ENCODE data around the gene IGF2BP3.

Gene IGF2BP3

DNA sequence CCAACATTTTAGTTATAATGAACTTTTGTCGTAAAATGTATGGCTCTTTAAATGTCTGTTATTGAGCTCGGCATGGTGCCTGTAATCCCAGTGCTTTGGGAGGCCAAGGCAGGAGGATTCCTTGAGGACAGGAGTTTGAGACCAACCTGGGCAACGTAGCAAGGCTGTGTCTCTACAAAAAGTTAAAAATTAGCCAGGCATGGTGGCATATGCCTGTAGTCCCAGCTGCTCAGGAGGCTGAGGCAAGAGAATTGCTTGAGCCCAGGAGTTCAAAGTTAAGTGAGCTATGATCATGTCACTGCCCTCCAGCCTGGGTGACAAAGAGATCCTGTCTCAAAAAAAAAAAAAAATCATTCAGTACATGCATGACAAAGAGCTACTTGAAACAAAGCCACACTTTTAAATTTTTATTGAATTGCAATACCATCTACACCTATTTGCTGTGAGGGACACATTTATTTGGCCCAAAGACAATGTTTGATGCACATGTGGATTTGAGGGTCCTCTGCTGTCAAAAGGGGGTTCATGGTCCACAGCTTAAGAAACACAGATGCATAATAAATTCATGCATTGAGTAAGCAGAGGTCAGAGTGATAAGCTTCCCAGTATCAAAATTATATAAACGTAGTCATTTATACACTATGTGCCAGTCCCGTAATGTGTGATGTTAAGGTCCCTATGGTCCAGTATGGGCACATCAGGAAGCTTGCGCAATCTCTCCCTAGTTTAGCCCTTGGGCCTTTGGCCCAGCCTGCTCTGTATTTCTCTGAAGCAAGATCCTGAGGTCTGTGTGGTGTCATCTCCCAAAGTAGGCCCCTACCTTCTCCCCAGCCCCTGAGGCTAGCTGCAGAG, 175.5 kb downstream of the IGF2BP3 start:
- no peak for DNase-seq (ENCODE audit: low read depth, low spot score)
- Histone ChIP-seq H3K4me1 (ENCODE audit: insufficient read depth, insufficient read length) (peaks cover 3% of the 10 kb centered on the region), H3K4me3 (ENCODE audit: insufficient read length, low read depth) (no peak overlapping the region), H3K9ac (ENCODE audit: insufficient read length, low read depth) (no peak overlapping the region), H3K36me3 (ENCODE audit: insufficient read depth, insufficient read length, low read length) (no peaks in the 10 kb centered on the region), H3K9me3 (ENCODE audit: insufficient read depth, low read length) (no peaks in the 10 kb centered on the region), H3K27me3 (ENCODE audit: insufficient read depth, insufficient read length) (no peaks in the 10 kb centered on the region)
- no peak for TF ChIP-seq SUZ12 (IDR thresholded peaks at IDR 0.05; ENCODE audit: extremely low read depth, insufficient read depth, insufficient read length)
- TF ChIP-seq YY1 (IDR thresholded peaks at IDR 0.05; ENCODE audit: insufficient read depth, insufficient read length) = no peak
- TF ChIP-seq ZNF274 (IDR thresholded peaks at IDR 0.05; ENCODE audit: low read depth, low read length) = no peak

DNA sequence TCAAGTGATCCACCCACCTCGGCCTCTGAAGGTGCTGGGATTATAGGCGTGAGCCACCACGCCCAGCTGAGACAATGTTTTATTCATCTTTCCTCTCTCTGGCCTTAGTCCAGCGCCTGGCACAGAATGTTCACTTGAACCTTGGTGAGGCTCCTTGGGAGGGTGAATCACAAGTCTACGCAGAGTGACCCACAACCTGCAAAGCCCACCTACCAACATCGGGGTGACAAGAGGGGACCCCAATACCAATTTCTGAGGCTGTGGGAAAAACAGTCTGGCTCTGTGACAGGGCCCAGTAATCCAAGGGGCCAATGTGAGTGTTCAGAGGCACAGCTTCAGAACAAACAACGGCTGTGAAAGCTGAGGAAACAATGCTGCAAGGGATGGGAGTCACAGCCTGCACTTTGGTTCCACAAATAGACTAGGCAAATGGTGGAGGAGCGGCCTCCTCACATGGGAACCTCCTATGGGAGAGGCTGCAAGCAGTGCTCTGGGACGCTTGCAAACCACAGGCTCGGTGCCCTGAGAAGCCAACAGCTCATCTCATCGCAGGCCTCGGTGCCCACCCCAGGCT, 176.7 kb downstream of the IGF2BP3 start:
- DNase-seq (ENCODE audit: low read depth, low spot score) = no peak
- H3K4me1 ChIP-seq (ENCODE audit: insufficient read depth, insufficient read length) = peaks cover 3% of the 10 kb centered on the region
- no peaks in the 10 kb centered on the region for H3K27me3 ChIP-seq (ENCODE audit: insufficient read depth, insufficient read length)
- H3K4me3 ChIP-seq (ENCODE audit: insufficient read length, low read depth) = no peak overlapping the region
- H3K36me3 ChIP-seq (ENCODE audit: insufficient read depth, insufficient read length, low read length) = no peaks in the 10 kb centered on the region
- H3K9ac ChIP-seq (ENCODE audit: insufficient read length, low read depth) = no peak overlapping the region
- no peaks in the 10 kb centered on the region for H3K9me3 ChIP-seq (ENCODE audit: insufficient read depth, low read length)
- TF ChIP-seq SUZ12 (IDR thresholded peaks at IDR 0.05; ENCODE audit: extremely low read depth, insufficient read depth, insufficient read length) (no peak), YY1 (IDR thresholded peaks at IDR 0.05; ENCODE audit: insufficient read depth, insufficient read length) (no peak), ZNF274 (IDR thresholded peaks at IDR 0.05; ENCODE audit: low read depth, low read length) (no peak)

DNA sequence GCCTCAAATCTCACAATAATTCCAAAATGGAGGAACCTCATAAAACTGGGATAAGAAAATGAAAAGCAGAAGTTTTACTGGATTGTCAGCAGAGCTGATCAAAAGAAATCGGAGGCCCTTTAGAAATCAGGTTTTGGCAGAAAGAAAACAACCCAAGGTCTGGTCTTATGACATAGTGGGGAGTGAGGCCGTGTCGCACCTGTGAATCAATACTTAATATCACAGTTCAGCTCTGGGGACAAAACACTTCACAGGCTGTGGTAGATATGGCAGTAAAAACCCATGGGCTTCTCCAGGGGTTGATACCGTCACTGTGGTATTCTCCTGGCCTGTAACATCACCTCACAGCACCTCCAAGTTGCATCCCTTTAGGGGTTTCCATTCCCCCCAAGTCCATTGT, 177.7 kb downstream of the IGF2BP3 start:
- TF ChIP-seq ZNF274 (IDR thresholded peaks at IDR 0.05; ENCODE audit: low read depth, low read length) (no peak), YY1 (IDR thresholded peaks at IDR 0.05; ENCODE audit: insufficient read depth, insufficient read length) (no peak), SUZ12 (IDR thresholded peaks at IDR 0.05; ENCODE audit: extremely low read depth, insufficient read depth, insufficient read length) (no peak)
- H3K27me3 ChIP-seq (ENCODE audit: insufficient read depth, insufficient read length) = no peaks in the 10 kb centered on the region
- H3K9ac ChIP-seq (ENCODE audit: insufficient read length, low read depth) = no peak overlapping the region
- no peaks in the 10 kb centered on the region for H3K9me3 ChIP-seq (ENCODE audit: insufficient read depth, low read length)
- H3K36me3 ChIP-seq (ENCODE audit: insufficient read depth, insufficient read length, low read length) = no peaks in the 10 kb centered on the region
- H3K4me1 ChIP-seq (ENCODE audit: insufficient read depth, insufficient read length) = peaks cover 3% of the 10 kb centered on the region
- DNase-seq (ENCODE audit: low read depth, low spot score) = no peak
- no peak overlapping the region for H3K4me3 ChIP-seq (ENCODE audit: insufficient read length, low read depth)

DNA sequence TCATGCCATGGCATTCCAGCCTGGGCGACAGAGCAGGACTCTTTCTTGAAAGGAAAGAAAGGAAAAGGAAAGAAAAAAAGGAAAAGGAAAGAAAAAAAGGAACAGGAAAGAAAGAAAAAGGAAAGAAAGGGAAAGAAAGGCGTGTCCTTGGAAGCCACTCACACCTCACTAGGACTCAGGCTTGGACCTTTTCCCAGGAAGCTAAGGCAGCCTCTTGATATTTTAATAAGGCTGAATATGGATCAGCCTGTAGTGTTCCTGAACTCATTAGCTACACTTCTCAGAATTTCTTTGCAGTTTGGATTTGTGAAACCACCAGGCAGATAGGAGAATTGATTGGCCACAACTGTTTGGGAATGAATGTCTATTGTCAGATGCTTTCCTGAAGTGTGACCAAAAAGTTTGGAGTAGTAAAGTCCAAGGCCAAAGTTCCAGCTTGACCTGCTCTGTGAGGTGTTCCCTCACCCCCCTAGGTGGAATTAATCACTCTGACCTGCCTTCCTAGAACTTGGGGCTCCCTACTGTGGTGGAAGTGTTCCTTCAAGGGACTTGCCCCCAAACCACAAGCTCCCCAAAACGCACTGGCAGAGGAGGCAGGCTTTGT, 178.2 kb downstream of the IGF2BP3 start:
- H3K4me3 ChIP-seq (ENCODE audit: insufficient read length, low read depth) = no peak overlapping the region
- TF ChIP-seq ZNF274 (IDR thresholded peaks at IDR 0.05; ENCODE audit: low read depth, low read length) = no peak
- TF ChIP-seq SUZ12 (IDR thresholded peaks at IDR 0.05; ENCODE audit: extremely low read depth, insufficient read depth, insufficient read length) = no peak
- TF ChIP-seq YY1 (IDR thresholded peaks at IDR 0.05; ENCODE audit: insufficient read depth, insufficient read length) = no peak
- peaks cover 5% of the 10 kb centered on the region for H3K4me1 ChIP-seq (ENCODE audit: insufficient read depth, insufficient read length)
- no peaks in the 10 kb centered on the region for H3K36me3 ChIP-seq (ENCODE audit: insufficient read depth, insufficient read length, low read length)
- DNase-seq (ENCODE audit: low read depth, low spot score) = no peak
- H3K27me3 ChIP-seq (ENCODE audit: insufficient read depth, insufficient read length) = no peaks in the 10 kb centered on the region
- H3K9me3 ChIP-seq (ENCODE audit: insufficient read depth, low read length) = no peaks in the 10 kb centered on the region
- no peak overlapping the region for H3K9ac ChIP-seq (ENCODE audit: insufficient read length, low read depth)

DNA sequence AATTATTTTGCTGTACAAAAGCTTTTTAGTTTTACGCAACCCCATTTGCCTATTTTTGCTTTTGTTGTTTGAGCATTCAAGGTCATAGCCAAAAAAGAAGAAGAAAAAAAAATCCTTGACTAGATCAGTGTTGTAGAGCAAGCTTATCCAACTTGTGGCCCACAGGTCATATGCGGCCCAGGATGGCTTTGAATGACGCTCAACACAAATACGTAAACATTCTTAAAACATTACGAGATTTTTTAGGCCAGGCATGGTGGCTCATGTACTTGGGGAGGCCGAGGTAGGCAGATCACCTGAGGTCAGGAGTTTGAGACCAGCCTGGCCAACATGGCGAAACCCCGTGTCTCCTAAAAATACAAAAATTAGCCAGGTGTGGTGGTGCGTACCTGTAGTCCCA, 179.3 kb downstream of the IGF2BP3 start:
- peaks cover 5% of the 10 kb centered on the region for H3K4me1 ChIP-seq (ENCODE audit: insufficient read depth, insufficient read length)
- TF ChIP-seq SUZ12 (IDR thresholded peaks at IDR 0.05; ENCODE audit: extremely low read depth, insufficient read depth, insufficient read length) (no peak), ZNF274 (IDR thresholded peaks at IDR 0.05; ENCODE audit: low read depth, low read length) (no peak), YY1 (IDR thresholded peaks at IDR 0.05; ENCODE audit: insufficient read depth, insufficient read length) (no peak)
- no peaks in the 10 kb centered on the region for H3K36me3 ChIP-seq (ENCODE audit: insufficient read depth, insufficient read length, low read length)
- H3K9me3 ChIP-seq (ENCODE audit: insufficient read depth, low read length) = no peaks in the 10 kb centered on the region
- H3K4me3 ChIP-seq (ENCODE audit: insufficient read length, low read depth) = no peak overlapping the region
- no peak for DNase-seq (ENCODE audit: low read depth, low spot score)
- no peaks in the 10 kb centered on the region for H3K27me3 ChIP-seq (ENCODE audit: insufficient read depth, insufficient read length)
- no peak overlapping the region for H3K9ac ChIP-seq (ENCODE audit: insufficient read length, low read depth)

DNA sequence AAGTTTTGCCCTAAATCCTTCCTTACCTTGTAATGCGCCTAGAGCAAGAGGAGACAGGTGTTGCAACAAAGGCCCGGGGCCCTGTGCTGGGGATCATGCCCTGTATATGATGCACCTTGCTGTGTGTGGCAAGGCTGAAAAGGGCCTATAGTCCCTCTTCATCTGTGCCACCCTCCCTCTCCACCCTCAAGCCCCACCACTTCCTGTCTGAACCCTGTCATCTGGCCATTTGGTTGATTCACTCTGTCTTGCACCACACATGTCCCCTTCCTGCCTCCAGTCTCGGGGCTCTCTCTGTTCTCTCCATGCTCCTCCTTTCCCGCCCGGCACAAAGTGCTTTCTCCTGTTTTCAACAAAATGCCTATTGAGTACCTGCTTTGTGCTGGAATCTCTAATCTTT, 182.7 kb downstream of the IGF2BP3 start:
- no peak for DNase-seq (ENCODE audit: low read depth, low spot score)
- Histone ChIP-seq H3K4me3 (ENCODE audit: insufficient read length, low read depth) (no peak overlapping the region), H3K9ac (ENCODE audit: insufficient read length, low read depth) (no peak overlapping the region), H3K36me3 (ENCODE audit: insufficient read depth, insufficient read length, low read length) (no peaks in the 10 kb centered on the region), H3K27me3 (ENCODE audit: insufficient read depth, insufficient read length) (no peaks in the 10 kb centered on the region), H3K4me1 (ENCODE audit: insufficient read depth, insufficient read length) (peaks cover 2% of the 10 kb centered on the region), H3K9me3 (ENCODE audit: insufficient read depth, low read length) (no peaks in the 10 kb centered on the region)
- no peak for TF ChIP-seq YY1 (IDR thresholded peaks at IDR 0.05; ENCODE audit: insufficient read depth, insufficient read length)
- no peak for TF ChIP-seq ZNF274 (IDR thresholded peaks at IDR 0.05; ENCODE audit: low read depth, low read length)
- TF ChIP-seq SUZ12 (IDR thresholded peaks at IDR 0.05; ENCODE audit: extremely low read depth, insufficient read depth, insufficient read length) = no peak

Data from NT2/D1 (cell line).